Ishikawa (cell line): ENCODE results near the gene HDHD3.

Experiments
- CEBPB ChIP-seq: IDR thresholded peaks from 2 replicates; pipeline ENCODE4 v1.6.1; 2012
- CREB1 ChIP-seq: IDR thresholded peaks from 2 replicates; pipeline ENCODE4 v1.6.1; 2012; ENCODE audit warnings: low read depth
- EGR1 ChIP-seq: IDR thresholded peaks from 2 replicates; pipeline ENCODE4 v1.6.1; 2012
- EP300 ChIP-seq: IDR thresholded peaks from 2 replicates; pipeline ENCODE4 v1.6.1; 2012; ENCODE audit warnings: borderline replicate concordance
- FOXM1 ChIP-seq: IDR thresholded peaks from 2 replicates; pipeline ENCODE4 v1.6.1; 2012; ENCODE audit warnings: low read depth, borderline replicate concordance
- MAX ChIP-seq: IDR thresholded peaks from 2 replicates; pipeline ENCODE4 v1.6.1; 2012
- NFIC ChIP-seq: IDR thresholded peaks from 2 replicates; pipeline ENCODE4 v1.6.1; 2012
- RAD21 ChIP-seq: IDR thresholded peaks from 2 replicates; pipeline ENCODE4 v1.6.1; 2012; ENCODE audit warnings: low read depth
- REST ChIP-seq: IDR thresholded peaks from 2 replicates; pipeline ENCODE4 v1.6.1; 2012; ENCODE audit warnings: low read depth, mild to moderate bottlenecking
- TAF1 ChIP-seq: IDR thresholded peaks from 2 replicates; pipeline ENCODE4 v1.6.1; 2012; ENCODE audit warnings: low read depth, mild to moderate bottlenecking
- TCF12 ChIP-seq: IDR thresholded peaks from 2 replicates; pipeline ENCODE4 v1.6.1; 2012; ENCODE audit warnings: low read depth
- TEAD4 ChIP-seq: IDR thresholded peaks from 2 replicates; pipeline ENCODE4 v1.6.1; 2012
- USF1 ChIP-seq: IDR thresholded peaks from 2 replicates; pipeline ENCODE4 v1.6.1; 2012
- YY1 ChIP-seq: IDR thresholded peaks from 2 replicates; pipeline ENCODE4 v1.6.1; 2012; ENCODE audit warnings: low read depth
- ZBTB7A ChIP-seq: IDR thresholded peaks from 2 replicates; pipeline ENCODE4 v1.6.1; 2012; ENCODE audit warnings: low read depth

Gene HDHD3

GRCh38 chr9:113393281-113393680 is 16.5 kb upstream of the HDHD3 start:
- TF ChIP-seq TEAD4 (no peak), REST (no peak), EGR1 (no peak), ZBTB7A (no peak), TAF1 (no peak)

GRCh38 chr9:113391917-113392316 is 15.1 kb upstream of the HDHD3 start:
- TF ChIP-seq CREB1: no peak
- TF ChIP-seq TAF1: no peak
- TF ChIP-seq NFIC: no peak
- TF ChIP-seq USF1: no peak
- TF ChIP-seq CEBPB: no peak
- no peak for TF ChIP-seq TEAD4
- no peak for TF ChIP-seq EGR1
- TF ChIP-seq REST: no peak
- no peak for TF ChIP-seq MAX
- TF ChIP-seq TCF12: no peak
- no peak for TF ChIP-seq ZBTB7A
- no peak for TF ChIP-seq RAD21
- no peak for TF ChIP-seq YY1
- TF ChIP-seq EP300: no peak
- no peak for TF ChIP-seq FOXM1

GRCh38 chr9:113390192-113390960 is 13.6 kb upstream of the HDHD3 start:
- no peak for TF ChIP-seq TCF12
- TF ChIP-seq EGR1: no peak
- no peak for TF ChIP-seq RAD21
- no peak for TF ChIP-seq ZBTB7A

- no peak for TF ChIP-seq TEAD4
- no peak for TF ChIP-seq RAD21
- no peak for TF ChIP-seq CEBPB
- no peak for TF ChIP-seq FOXM1
- TF ChIP-seq CREB1: no peak
- no peak for TF ChIP-seq TCF12
- TF ChIP-seq YY1: no peak
- no peak for TF ChIP-seq MAX
- no peak for TF ChIP-seq EP300
- no peak for TF ChIP-seq TAF1
- no peak for TF ChIP-seq EGR1
- TF ChIP-seq REST: no peak
Observed at GRCh38 chr9:113389451-113389850, 12.7 kb upstream of the HDHD3 start.

- TF ChIP-seq TAF1: no peak
- TF ChIP-seq CEBPB: no peak
Observed at GRCh38 chr9:113388833-113389232, 12.0 kb upstream of the HDHD3 start.
